GM18873 (cell line): ENCODE results near the gene MGAT5.

ENCODE experiments used
- ATAC-seq: cut with Tn5 transposase; IDR thresholded peaks from one replicate; pipeline ENCODE4 v1.9.1; 2021; ENCODE audit warnings: mild to moderate bottlenecking, moderate library complexity, moderate number of reproducible peaks; ENCODE audit not compliant: unreplicated experiment, low FRiP score

MGAT5 gene

DNA sequence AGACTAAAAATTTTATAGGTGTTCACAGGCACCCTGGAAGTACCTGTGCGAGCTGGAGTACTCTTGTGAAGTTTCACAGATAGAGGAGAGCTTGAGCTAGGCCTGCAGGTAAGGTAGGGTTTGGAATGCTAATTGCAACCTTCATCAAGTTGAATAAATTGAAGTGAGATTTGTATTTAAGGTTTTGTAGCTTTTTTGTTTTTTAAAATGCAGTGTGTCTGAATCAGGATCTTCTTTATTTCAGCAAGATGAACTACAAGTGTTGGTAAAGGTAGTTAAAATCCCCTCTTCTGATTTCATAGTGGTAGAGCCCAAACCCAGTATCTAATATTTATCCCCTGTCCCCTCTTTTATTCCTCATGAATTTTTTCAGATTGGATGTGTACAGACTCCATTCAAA lies 45.5 kb downstream of the MGAT5 start:
- no peak for ATAC-seq

DNA sequence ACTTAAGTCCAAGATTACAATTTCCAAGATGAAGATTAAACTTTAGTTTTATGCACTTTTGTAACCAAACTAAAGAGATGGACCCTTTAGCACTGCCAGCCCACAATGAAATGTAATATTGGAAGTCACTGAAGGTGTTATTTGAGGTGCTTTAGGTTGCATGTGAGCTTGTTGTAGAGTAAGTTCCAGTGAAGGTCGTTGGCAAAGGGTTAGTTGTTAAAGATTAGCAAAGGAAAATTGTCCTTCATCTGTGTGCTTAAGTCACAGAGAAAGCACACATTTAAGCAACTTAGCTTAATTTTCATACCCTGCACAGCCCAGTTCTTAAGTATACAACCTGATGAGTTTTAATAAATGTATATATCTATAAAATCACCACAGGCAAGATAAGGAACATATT lies 46.7 kb downstream of the MGAT5 start:
- ATAC-seq: no peak

DNA sequence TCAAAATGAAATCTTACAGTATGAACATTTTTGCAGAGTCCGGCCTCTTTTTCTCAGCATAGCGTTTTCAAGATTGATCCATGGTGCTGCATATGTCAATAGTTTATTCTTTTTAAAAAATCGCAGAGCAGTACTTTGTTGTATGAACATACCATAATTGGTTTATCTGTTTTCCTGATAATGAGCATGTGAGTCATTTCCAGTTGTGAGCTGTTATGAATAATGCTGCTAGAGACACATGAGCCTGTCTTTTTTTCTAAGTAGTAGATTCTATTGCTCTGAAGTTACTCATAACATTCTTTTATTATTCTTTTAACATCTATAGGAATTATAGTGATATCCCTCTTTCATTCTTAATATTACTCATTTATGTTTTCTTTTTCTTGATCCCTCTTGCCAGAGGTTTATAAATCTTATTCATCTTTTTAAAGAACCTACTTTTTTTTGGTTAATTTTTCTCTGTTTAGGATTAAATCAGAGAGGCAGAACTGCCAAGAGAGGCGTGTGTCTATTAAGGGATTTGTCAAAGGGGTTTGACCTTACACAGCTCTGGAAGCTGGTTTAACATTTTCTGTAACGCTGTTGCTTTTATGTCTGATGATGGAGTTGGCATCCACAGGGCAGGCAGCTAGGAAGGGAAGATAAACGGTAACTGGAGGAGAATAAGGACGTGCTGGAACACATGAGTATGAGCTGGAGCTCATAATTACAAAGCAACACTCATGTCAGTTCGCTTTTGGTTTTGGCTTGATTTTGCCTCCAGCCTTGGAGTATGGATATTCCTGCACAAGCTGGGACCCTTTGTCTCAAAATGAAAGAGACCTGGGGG lies 47.4 kb downstream of the MGAT5 start:
- no peak for ATAC-seq

DNA sequence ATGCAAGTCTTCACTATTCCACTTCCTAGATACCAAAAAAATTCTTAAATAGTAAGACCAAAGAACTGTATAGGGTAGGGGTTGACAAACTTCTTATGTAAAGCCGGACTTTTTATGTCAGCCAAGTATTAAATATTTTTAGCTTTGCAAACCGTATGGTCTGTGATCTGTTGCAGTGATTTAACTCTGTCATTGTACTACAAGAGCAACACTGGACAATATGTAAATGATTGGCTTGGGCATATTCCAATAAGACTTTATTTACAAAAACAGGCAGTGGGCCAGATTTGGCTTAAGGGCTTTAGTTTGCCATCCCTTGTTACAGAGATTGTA lies 48.0 kb downstream of the MGAT5 start:
- no peak for ATAC-seq

DNA sequence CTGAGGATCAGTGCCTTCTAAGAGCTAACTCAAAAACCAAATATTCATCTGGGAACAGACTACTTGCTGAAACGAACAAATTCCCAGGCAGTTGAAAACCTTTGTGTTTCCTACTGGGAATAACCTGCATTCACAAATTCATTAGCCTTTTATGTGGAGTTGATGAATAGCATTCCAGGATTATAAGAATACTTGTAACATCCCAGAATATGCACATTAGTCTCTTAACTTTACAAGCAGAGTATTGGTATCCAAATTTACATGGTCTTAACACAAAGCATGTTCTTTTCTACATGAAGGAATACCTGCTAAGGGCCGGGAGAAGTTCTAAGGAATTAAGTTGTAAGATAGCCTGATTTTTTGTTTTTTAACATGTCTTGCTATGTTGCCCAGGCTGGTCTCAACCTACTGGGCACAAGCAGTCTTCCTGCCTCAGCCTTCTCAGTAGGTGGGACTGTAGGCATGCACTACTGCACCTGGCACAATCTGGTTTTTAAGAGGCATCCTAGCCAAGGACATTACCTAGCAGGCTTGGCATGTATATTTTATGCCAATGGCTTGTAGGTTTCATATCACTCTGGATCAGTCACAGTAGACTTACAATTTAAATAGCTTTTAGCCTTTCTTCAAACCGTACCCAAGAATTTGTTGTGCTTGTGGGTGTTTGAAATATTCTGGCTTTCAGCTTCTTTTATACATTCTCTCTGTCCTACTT lies 50.7 kb downstream of the MGAT5 start:
- no peak for ATAC-seq

DNA sequence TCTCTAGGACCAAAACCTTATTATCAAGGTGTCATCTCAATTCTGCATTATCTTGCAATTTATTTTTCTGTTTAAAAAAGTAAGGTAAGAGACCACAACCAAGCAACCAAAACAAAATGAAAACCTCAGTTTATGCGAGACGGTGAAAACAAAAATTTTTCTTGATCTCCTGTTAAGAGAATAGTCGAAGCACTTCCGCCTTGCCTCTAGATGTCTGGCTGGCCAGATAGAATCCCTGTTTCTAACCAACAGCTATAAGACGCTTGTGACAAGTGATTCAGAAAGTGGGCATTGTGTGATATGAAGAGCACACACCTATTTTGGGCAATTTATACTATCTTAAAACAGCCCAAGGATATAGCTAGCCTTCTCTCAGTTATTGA lies 51.2 kb downstream of the MGAT5 start:
- ATAC-seq: no peak

DNA sequence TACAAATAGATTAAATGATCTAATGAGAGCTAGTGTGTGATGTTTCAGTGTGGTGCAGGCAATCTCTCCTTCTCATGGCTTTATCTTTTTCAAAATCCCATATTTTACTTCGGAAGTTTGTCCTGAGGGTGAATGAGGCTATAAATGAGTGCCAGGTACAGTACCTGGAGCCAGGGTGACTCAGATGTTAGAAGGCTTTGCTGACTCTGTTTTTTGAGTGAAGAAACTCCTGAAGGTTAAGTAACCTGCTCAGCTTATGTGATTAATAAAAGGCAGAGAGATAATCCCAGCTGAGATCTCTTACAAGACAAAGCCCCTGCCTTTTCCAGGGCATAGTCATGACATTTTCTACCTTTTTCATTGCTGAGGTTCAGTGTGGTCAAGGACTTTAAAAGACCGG lies 52.6 kb downstream of the MGAT5 start:
- ATAC-seq: no peak

DNA sequence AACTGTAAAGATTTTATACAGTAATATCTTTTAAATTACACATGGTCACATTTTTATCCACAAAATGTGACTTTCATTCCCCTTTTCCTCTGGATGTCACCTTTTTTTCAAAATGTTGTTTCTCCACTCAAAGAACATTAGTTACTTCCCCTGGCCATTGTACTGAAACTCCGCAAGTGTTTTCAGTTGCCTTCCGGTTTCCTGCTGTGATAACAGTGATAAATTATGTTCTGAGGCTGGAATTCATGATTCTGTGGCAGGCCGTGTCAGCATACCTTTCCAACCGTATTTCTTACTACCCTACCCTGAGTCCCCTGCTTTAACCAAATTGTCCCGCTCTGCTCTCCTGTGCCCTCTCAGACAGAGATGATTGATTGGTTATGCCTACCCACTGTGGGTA lies 53.5 kb downstream of the MGAT5 start:
- no peak for ATAC-seq

DNA sequence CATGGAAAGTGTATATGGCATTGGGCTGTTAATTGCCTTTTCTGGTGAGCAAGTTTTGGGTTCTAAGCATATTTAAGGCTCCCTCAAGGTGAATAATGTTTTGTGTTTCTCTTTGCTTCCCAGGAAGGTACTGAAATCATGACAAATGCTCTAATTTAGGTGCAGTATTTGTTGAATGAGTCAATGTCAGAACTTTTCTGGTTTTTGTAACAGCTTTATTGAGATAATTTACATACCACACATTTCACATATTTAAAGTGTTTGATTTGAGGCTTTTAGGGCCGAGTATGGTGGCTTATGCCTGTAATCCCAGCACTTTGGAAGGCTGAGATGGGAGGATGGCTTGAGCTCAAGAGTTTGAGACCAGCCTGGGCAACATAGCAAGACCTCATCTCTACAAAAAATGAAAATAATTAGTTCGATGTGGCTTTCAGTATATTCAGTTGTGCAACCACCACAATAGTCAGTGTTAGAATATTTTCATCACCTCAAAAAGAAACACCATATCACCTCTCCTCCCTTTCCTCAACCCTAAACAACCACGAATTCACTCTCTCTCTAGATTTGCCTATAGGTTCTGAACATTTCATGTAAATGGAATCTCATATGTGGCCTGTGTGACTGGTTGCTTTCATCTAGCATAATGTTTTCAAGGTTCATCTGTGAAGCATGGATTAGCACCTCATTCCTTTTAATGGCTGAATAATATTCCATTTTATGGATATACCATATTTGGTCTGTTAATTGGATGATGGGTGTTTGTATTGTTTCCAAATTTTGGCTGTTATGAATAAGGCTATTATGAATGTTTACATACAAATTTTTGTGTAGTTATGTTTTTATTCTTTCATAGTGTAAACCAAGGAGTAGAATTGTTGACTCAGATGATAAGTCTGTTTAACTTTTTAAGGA lies 54.9 kb downstream of the MGAT5 start:
- no peak for ATAC-seq

DNA sequence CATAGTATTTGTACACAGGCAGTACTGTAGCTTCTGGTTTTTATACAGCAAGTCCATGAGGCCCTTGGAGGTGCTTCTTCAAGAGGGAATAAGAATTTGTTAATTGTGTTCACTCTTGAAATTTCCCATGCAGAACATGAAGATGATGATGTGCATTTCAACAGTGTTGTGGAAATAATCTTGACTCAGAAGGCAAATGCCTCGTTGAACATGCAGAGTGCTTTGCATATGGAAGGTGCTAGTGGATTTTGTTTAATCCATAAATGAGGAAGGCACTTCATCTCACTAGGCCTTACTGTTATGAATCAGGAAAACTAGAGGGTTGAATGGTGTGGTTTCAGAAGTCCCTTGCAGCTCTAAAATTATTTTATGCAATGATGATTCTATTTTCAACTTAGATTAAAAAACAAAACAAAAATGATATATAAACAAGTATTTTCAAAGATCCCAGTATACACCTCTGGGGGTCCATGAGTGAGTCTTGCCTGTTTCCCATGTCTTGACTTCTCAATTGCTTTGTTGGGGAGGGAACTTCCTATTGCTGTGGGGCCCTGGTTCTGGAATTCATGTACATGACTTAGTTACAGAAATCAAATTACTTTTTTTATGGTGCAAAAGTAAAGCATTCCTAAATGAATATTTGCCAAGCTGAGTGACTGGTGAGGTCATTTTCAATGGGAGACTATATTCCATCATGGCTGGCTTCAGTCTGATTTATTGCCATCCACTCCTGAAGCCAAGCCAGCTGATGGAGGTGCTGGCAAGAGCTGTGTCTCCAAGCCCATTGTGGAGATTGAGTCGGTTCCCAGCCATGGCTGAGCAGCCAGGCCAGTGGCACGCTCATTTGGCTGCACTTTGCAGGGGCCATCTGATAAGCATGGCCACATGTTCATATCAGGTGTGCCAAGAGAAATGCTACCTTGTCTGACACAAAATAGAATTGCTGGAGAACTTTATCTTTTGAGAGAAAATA lies 56.5 kb downstream of the MGAT5 start:
- no peak for ATAC-seq

DNA sequence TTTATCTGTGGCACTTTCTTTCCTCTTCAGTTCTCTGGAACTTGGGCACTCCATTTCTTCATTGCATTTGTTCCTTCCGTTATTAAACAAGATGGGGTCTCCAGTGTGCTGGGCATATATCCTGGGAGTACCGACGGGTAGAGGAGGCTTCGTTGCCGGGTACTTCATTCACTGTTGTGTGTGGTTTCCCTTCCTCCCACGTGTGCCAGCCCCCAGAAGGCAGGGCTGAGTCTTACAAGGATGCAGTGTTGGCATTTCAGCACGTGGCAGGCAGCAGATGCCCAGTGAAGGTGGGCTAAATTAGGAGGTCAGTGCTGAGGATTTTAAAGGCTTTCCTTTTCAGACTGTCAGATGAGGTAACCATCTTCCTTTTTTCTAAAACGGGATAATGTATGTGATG lies 58.6 kb downstream of the MGAT5 start:
- ATAC-seq: no peak

DNA sequence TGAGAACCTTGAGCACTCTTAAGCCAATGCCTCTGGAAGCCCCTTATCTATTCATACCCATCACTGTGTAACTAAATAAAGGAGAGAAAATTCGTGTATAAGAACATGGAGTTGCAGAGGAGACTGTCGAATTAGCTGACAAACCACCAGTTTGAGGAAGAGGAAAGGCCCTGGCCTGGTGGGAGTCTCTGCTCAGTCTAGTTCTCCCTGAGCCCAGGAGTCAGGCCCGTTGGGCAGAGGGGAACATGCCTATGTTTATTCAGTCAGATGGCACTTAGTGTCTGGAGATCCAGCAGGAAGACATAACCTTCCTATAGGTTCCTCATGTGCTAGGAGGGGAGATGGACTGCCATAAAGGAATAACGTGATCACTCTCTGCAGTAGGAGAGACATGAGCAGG lies 60.3 kb downstream of the MGAT5 start:
- no peak for ATAC-seq

DNA sequence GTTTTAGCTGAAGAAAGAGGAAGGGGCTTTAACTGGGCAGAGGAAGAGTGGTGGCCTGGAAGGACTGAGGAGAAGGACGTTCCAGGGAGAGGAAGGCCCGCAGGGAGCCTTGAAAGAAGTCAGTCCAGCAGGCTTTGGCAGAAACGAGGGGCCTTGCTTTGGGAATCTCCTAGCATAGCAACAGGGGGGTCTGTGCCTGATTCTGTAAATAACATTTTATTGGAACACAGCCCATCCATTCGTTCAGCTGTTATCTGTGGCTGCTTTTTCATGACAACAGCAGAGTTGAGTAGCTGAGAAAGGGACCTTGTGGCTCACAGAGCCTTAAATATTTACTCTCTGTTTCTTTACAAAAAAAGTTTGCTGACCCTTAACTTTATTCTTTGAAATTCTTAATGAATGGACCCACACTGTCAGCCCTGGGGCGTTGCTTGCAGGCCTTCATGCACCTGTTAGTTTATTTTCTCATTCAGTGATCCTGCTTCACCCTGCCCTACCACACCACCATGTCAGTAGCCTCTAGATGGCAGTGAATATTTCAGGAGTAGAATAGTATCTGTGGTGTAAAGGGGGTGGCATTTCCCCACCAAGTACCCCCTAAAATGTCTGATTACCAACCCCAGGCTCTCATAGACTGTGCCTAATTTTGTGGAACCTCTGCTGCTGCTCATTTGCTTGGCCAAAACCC lies 61.0 kb downstream of the MGAT5 start:
- ATAC-seq: no peak

DNA sequence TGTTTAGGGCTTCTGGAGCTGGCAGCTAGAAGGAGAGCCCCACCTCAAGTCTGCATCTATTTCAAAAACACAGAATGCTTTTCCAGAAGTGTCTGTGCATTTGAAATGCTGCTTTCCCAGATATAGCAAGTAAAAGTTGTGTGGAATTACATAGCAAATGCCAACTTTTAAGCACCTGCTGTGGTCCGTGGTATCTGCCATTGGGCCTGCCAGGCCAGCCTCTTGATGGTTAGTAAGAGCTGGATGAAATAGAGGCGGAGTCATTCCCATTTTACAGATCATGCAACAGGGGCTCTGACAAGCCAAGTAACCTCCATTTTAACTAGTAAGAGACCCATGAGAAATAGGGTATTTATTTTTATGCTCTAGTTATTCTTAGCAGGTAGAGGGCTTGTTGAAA lies 61.6 kb downstream of the MGAT5 start:
- no peak for ATAC-seq

DNA sequence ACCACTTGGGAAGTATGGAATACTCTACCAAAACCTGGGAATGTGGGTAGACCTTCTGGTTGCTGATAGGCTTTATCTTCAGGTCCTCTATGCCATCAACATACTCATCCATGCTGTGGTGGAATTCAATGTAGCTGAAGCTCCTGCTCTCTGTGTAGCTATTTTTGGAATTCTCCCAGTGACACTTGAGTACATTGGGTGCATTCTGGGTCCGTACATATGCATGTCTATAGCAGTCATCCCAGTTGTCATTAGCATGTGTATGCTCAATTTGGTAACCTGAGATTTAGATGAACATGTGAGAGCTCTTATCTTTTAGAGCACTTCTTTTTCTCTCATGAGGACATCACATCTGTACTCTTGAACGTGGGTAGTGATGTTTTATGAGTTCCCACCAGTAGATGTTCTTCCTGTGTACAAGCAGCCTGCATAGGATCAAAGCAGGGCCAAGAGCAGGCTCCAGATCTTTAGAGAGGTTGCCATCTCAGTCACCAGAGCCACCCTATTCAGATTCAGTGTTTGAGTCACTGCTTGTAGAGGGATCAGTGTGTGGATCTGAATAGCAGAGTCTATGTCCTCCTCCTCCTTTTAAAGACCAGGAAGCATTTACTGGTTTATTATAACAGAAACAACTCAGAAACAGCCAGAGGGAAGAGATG lies 65.9 kb downstream of the MGAT5 start:
- ATAC-seq: no peak

DNA sequence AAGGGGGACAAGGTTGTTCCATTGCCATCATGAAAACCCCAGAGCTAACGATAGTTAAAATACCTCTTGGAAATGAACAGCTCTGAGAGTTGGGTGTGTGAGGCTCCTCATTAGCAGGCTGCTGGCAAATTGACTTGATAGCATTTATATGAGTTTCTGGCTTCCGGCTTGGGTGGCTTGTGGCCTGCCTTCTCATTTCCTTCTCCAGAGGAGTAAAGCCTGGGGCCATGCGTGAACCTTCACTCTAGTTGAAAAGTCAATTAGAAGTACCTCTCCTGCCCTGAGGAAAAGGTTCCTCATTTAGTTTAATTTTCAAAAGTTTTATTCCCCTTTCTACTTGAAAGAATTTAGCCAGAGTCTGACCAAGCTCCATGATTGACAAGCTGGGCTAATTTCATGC lies 67.1 kb downstream of the MGAT5 start:
- ATAC-seq: no peak

DNA sequence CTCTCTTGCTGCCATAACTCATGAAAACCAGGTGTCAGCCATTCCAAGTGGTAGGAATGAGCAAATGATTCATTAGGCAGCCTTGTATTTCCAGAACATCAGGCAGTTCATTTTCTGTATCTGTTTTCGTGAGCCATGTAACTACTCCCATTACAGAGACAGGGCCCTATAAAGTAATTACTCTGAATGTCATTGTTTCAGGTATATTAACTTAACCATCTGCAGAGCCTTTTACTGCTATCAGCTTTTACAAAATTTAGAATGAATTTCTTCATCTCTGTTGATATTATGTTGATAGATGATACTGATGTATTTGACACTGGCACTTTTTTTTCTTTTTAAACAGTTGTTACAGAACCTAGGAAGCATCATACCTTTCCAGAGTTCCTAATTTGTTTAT lies 69.9 kb downstream of the MGAT5 start:
- ATAC-seq: no peak

DNA sequence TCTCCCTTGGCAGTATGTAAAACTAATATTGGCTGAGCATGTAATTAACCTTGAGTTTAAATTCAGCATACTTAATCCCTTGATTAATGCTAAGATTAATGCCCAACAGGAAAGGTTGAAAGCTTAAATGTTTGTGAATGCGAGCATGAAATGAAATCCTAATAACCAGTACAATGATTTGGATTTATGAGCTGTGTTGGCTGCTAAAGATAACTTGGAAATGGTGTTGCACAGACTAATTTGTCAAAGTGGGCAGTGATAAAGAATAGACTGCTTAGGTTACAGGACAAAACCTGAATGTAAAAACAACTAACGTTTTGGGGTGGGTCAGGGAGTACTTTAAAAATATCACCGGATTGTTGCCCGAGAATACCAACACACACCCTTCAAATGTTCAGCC lies 70.6 kb downstream of the MGAT5 start:
- no peak for ATAC-seq

DNA sequence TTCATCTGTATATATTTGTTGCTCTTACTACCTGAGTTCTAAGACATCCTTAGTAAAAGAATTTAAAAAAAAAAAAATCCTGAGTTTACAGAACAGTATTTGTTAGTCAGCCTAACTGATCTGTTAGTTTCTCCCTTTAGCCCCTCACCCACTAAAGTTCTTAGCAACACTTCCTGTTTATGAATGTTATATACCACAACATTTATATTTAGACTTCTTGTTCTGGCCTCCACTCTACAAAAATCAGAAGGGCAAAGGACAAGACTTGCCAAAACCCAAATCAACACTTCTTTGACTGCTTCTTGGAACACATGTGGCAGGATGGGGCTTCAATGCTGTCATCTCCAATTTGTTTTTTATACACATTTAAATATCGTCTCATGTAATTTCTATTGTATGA lies 71.1 kb downstream of the MGAT5 start:
- no peak for ATAC-seq
